Activated naive CD8-positive, alpha-beta T cell treated with anti-CD3 and anti-CD28 coated beads, Interleukin-2, amount 10 ng/mL, durations not matched to agents 7 days and 5 days (primary cell): Measurements from ENCODE around the gene THRA. TPM values are rescaled to one million over a fixed set of nuclear protein-coding genes. Genes with fewer than 3 reads are reported as not detected.
A peak's percentile ranks its signal among the peaks of the same experiment; 100 is the strongest.

Experiments used
- ATAC-seq: fragments of 150-1000 bp; cut with Tn5 transposase; one replicate; pipeline ENCODE4 v1.10.0; 2021; ENCODE audit warnings: low read depth, moderate library complexity
- POLR2A ChIA-PET: fragments of 350-600 bp; sonication (Branson Sonifier 250); formaldehyde crosslinking; loops from one replicate; lab custom pipeline; 2021; ENCODE audit warnings: antibody characterized with exemption; lab: Charles Lee
- DNase-seq: peaks from one replicate; pipeline ENCODE4 v3.0.0; 2021
- H3K27ac Mint-ChIP-seq: one replicate; pipeline ENCODE4 v1.8.0; 2022; ENCODE audit warnings: mild to moderate bottlenecking, mixed read lengths
- H3K27me3 Mint-ChIP-seq: one replicate; pipeline ENCODE4 v1.8.0; 2022; ENCODE audit warnings: mild to moderate bottlenecking, moderate library complexity, mixed read lengths
- H3K36me3 Mint-ChIP-seq: one replicate; pipeline ENCODE4 v1.8.0; 2021; ENCODE audit warnings: mild to moderate bottlenecking, mixed read lengths
- H3K4me1 Mint-ChIP-seq: one replicate; pipeline ENCODE4 v1.8.0; 2021; ENCODE audit warnings: mixed read lengths
- H3K4me3 Mint-ChIP-seq: one replicate; pipeline ENCODE4 v1.8.0; 2022; ENCODE audit warnings: mild to moderate bottlenecking, moderate library complexity, mixed read lengths
- H3K9me3 Mint-ChIP-seq: one replicate; pipeline ENCODE4 v1.8.0; 2021; ENCODE audit warnings: mixed read lengths
- total RNA-seq, 2 experiments: library from RNA; stranded (reverse); gene quantifications; one replicate each; pipeline ENCODE4 v1.2.3, GENCODE V29; 2021

The THRA gene
- total RNA-seq, 2 experiments from 2014 or later: 19.9 to 20.3 TPM

- Mint-ChIP-seq H3K36me3 (peaks cover 5% of the 10 kb centered on the region), H3K4me1 (peaks cover 5% of the 10 kb centered on the region), H3K27me3 (no peaks in the 10 kb centered on the region), H3K27ac (peak overlapping the region; percentile 34), H3K9me3 (no peaks in the 10 kb centered on the region), H3K4me3 (no peak overlapping the region)
- ATAC-seq (no peak), DNase-seq (no peak)
- POLR2A ChIA-PET: no interaction called here
Measured at GRCh38 chr17:40087903-40088718, 25.3 kb downstream of the THRA start.

- Mint-ChIP-seq H3K36me3 (peaks cover 5% of the 10 kb centered on the region), H3K27ac (peak overlapping the region; percentile 60), H3K27me3 (no peaks in the 10 kb centered on the region), H3K4me1 (peaks cover 6% of the 10 kb centered on the region), H3K9me3 (no peaks in the 10 kb centered on the region), H3K4me3 (no peak overlapping the region)
- ATAC-seq: no peak
- POLR2A ChIA-PET: no interaction called here
- no peak for DNase-seq
Measured at GRCh38 chr17:40089077-40089895, 26.5 kb downstream of the THRA start.

DNA sequence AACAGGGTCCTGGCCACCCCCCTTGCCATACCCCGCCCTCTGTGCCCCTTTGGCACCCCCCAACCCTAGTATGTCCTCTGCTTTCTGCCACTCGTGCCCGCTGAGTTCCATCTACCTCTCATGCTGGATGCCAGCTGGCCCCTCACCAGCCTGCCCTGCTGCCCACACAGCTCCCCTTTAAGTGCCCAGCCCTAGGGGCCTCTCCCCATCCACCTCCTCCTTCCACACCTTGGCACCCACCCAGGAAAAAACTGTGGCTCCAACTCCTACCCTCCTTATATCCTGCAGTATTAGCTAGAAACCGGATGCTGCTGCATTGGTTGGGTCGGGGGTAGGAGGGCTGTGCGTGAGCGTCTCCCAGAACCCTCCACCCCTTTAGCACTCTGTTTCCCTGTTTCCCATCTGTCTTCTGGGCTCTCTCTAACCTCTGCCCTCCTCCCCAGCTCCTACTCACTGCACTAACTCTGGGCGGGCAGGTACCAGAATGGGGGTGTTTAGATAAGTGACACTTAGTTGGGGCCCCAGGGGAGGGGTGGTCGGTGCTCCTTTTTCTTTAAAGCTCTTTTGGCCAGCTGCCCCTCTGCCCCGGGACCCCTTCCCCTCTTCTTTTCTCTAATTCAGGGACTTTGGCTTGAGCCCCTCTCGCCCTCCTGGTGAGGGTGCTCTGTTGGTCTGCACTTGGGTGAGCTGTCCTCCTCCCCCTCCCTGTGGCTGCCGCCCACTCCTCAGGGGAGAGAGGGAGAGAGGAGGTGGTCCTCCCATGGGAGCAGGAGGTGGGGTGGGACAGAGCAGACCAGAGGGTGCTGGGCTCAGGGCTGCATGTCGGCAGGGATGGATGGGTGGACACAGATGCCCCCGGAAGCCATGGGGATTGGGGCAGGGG is 27.7 kb downstream of the THRA start:
- DNase-seq (no peak), ATAC-seq (no peak)
- POLR2A ChIA-PET: no interaction called here
- no peak overlapping the region for H3K27ac Mint-ChIP-seq
- H3K36me3 Mint-ChIP-seq: peaks cover 5% of the 10 kb centered on the region
- no peaks in the 10 kb centered on the region for H3K9me3 Mint-ChIP-seq
- peaks cover 14% of the 10 kb centered on the region for H3K4me1 Mint-ChIP-seq
- no peak overlapping the region for H3K4me3 Mint-ChIP-seq
- no peaks in the 10 kb centered on the region for H3K27me3 Mint-ChIP-seq

- POLR2A ChIA-PET: interaction anchor here (0.7 kb wide), 1 partner anchor 15 kb away, joined by 3 read pairs; no protein-coding TSS in a partner anchor
- Mint-ChIP-seq H3K9me3 (no peaks in the 10 kb centered on the region), H3K27ac (no peak overlapping the region), H3K27me3 (no peaks in the 10 kb centered on the region), H3K4me3 (no peak overlapping the region), H3K36me3 (peaks cover 11% of the 10 kb centered on the region), H3K4me1 (peaks cover 26% of the 10 kb centered on the region)
- no peak for ATAC-seq
- DNase-seq: no peak
Measured at GRCh38 chr17:40091691-40092397, 29.1 kb downstream of the THRA start.

DNA sequence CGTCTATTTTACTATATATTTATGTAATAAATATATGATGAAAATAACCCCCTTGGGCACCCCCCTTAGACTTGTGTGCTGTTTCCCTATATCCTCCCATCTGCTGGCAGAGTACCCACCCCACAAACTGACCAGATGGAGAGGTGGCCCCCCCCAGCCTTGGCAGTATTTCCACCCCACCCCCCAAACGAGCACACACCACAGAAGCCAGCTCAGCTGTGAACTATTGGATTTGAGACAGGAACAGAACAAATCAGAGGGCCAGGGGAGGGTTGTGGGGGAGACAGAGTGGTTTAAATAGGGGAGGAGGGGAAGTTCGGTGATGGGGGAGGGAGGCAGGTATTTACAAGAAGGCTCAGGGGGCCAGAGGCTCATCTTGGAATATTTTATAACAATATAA is 29.8 kb downstream of the THRA start:
- no peaks in the 10 kb centered on the region for H3K9me3 Mint-ChIP-seq
- no peak for ATAC-seq
- no peaks in the 10 kb centered on the region for H3K27me3 Mint-ChIP-seq
- no peak overlapping the region for H3K27ac Mint-ChIP-seq
- H3K36me3 Mint-ChIP-seq: peaks cover 10% of the 10 kb centered on the region
- no peak overlapping the region for H3K4me3 Mint-ChIP-seq
- peaks cover 30% of the 10 kb centered on the region for H3K4me1 Mint-ChIP-seq
- POLR2A ChIA-PET: no interaction called here
- no peak for DNase-seq

DNA sequence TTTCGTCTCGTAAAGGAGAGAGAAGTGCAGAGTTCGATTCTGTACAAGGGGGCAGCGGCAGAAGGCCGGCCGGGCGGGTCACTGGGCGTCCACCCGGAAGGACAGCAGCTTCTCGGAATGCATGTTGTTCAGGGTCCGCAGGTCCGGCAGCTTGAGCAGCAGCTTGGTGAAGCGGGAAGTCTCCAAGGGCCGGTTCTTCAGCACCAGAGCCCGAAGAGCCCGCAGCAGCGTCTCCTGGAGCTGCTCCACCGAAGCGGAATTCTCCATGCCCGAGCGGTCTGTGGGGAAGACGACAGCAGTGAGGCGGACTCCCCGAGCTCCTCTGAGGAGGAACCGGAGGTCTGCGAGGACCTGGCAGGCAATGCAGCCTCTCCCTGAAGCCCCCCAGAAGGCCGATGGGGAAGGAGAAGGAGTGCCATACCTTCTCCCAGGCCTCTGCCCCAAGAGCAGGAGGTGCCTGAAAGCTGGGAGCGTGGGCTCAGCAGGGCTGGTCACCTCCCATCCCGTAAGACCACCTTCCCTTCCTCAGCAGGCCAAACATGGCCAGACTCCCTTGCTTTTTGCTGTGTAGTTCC is 30.3 kb downstream of the THRA start:
- ATAC-seq (no peak), DNase-seq (no peak)
- POLR2A ChIA-PET: no interaction called here
- Mint-ChIP-seq H3K36me3 (peaks cover 12% of the 10 kb centered on the region), H3K4me1 (peaks cover 34% of the 10 kb centered on the region), H3K27ac (no peak overlapping the region), H3K27me3 (no peaks in the 10 kb centered on the region), H3K9me3 (no peaks in the 10 kb centered on the region), H3K4me3 (no peak overlapping the region)

DNA sequence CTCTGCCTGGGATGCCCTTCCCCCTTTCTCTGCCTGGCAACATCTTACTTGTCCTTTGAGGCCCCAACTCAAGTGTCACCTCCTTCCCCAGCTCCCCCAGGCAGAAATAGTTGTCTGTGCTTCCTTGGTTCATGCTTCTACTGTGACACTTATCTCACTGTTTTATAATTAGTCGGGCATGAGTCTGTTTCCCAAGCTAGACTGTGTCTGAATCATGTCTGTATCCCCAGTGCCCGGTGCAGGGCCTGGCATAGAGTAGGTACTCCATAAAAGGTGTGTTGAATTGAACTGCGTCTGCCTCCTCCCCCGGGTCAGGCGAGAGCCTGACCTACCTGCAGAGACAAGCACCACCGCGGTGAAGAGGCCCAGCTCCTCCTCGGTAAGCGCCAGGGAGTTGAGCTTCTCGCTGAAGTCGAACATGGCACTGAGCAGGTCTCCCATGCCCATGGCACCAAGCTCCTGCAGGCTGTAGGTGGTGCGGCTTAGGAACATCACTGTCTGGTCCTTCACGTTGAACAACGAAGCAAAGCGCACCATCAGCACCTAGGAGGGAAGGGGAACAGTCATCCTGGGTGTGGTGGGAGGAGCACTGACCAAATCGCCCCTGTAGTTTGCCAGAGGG is 30.9 kb downstream of the THRA start:
- peaks cover 40% of the 10 kb centered on the region for H3K4me1 Mint-ChIP-seq
- ATAC-seq (no peak), DNase-seq (no peak)
- no peaks in the 10 kb centered on the region for H3K27me3 Mint-ChIP-seq
- no peaks in the 10 kb centered on the region for H3K9me3 Mint-ChIP-seq
- H3K4me3 Mint-ChIP-seq: no peak overlapping the region
- H3K36me3 Mint-ChIP-seq: peaks cover 13% of the 10 kb centered on the region
- no peak overlapping the region for H3K27ac Mint-ChIP-seq
- POLR2A ChIA-PET: no interaction called here

DNA sequence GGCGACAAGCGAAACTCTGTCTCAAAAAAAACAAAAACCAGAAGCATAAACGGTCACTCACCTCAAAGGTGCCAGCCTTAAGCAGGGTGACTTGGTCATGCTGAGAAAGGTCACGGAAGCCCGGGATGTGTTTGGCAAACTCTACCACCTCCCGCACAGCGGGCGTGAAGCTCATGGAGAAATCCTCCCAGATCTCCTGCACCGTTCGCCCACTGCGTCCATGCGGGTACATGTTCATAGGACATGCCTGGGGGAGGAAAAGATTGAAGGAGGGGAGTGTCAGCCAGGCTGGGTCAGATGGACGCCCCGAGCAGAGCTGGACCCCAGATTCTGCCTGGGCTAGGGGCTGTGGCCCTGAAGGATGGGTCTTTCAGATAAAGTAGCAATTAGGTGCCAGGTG is 32.1 kb downstream of the THRA start:
- Mint-ChIP-seq H3K9me3 (no peaks in the 10 kb centered on the region), H3K27me3 (no peaks in the 10 kb centered on the region), H3K4me3 (no peak overlapping the region), H3K36me3 (peaks cover 13% of the 10 kb centered on the region), H3K27ac (peak overlapping the region; percentile 45), H3K4me1 (peaks cover 49% of the 10 kb centered on the region)
- ATAC-seq: no peak
- POLR2A ChIA-PET: interaction anchor here (1.1 to 2.5 kb wide), 4 partner anchors 17 to 44 kb away, joined by 3 to 24 read pairs (median 3); no protein-coding TSS in a partner anchor
- no peak for DNase-seq

GRCh38 chr17:40095351-40095943 is 32.7 kb downstream of the THRA start:
- Mint-ChIP-seq H3K9me3 (no peaks in the 10 kb centered on the region), H3K36me3 (peaks cover 13% of the 10 kb centered on the region), H3K27me3 (no peaks in the 10 kb centered on the region), H3K4me3 (peak overlapping the region; percentile 79), H3K27ac (peak overlapping the region; percentile 91), H3K4me1 (peaks cover 53% of the 10 kb centered on the region)
- ATAC-seq: no peak
- POLR2A ChIA-PET: interaction anchor here (0.8 to 2.5 kb wide), 5 partner anchors 16 to 44 kb away, joined by 3 to 24 read pairs (median 3); partner anchors contain the start of gene MED24
- DNase-seq: peak; percentile 45

- Mint-ChIP-seq H3K4me1 (peaks cover 61% of the 10 kb centered on the region), H3K27ac (peak overlapping the region; percentile 91), H3K27me3 (no peaks in the 10 kb centered on the region), H3K4me3 (peak overlapping the region; percentile 79), H3K36me3 (peaks cover 13% of the 10 kb centered on the region), H3K9me3 (no peaks in the 10 kb centered on the region)
- POLR2A ChIA-PET: interaction anchor here (0.8 to 2.5 kb wide), 5 partner anchors 11 to 43 kb away, joined by 3 to 24 read pairs (median 3); partner anchors contain the start of gene MED24
- ATAC-seq (peak; percentile 85), DNase-seq (peak; percentile 67)
Measured at GRCh38 chr17:40095944-40096791, 33.4 kb downstream of the THRA start.

DNA sequence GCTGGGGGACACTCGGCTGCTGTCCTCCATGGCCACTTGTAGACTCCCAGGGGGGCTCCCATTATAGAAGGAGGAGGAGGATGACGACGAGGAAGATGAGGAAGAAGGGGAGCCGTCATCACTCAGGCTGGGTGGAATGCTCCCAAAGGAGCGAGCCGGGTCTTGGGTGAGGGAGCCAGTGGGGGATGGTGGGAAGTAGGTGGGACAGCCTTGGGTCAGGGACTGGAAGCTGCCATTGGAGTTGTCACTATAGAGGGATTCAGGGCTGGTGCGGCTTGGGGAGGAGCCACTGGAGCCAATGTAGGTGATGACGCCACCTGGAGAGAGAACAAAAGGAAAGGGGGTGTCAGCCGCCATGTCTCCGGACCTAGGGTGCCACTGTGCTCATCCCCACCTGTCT is 34.3 kb downstream of the THRA start:
- no peak for DNase-seq
- Mint-ChIP-seq H3K4me1 (peaks cover 63% of the 10 kb centered on the region), H3K9me3 (no peaks in the 10 kb centered on the region), H3K27me3 (no peaks in the 10 kb centered on the region), H3K4me3 (peak overlapping the region; percentile 79), H3K36me3 (peaks cover 13% of the 10 kb centered on the region), H3K27ac (peak overlapping the region; percentile 91)
- no peak for ATAC-seq
- POLR2A ChIA-PET: interaction anchor here (1.1 to 2.5 kb wide), 3 partner anchors 10 to 43 kb away, joined by 4 to 24 read pairs (median 4); partner anchors contain the start of gene MED24
